Stimulated activated CD4-positive, alpha-beta T cell treated with anti-CD3 and anti-CD28 coated beads, Interleukin-12 subunit alpha, Interleukin-12 subunit beta, amount 100 ng/mL, for 24 hours (primary cell): ENCODE data around the gene SLC9A3.
"Not testable (repeated sequence)": the region's sequence is repeated elsewhere in the genome, so short reads cannot be mapped to it uniquely, and the experiment has no call there.

ENCODE experiments used
- DNase-seq, 2 experiments: peaks; one replicate each; pipeline ENCODE4 v3.0.0-alpha.2; 2020; ENCODE audit warnings: low read depth in 2 of 2

The SLC9A3 gene

DNA sequence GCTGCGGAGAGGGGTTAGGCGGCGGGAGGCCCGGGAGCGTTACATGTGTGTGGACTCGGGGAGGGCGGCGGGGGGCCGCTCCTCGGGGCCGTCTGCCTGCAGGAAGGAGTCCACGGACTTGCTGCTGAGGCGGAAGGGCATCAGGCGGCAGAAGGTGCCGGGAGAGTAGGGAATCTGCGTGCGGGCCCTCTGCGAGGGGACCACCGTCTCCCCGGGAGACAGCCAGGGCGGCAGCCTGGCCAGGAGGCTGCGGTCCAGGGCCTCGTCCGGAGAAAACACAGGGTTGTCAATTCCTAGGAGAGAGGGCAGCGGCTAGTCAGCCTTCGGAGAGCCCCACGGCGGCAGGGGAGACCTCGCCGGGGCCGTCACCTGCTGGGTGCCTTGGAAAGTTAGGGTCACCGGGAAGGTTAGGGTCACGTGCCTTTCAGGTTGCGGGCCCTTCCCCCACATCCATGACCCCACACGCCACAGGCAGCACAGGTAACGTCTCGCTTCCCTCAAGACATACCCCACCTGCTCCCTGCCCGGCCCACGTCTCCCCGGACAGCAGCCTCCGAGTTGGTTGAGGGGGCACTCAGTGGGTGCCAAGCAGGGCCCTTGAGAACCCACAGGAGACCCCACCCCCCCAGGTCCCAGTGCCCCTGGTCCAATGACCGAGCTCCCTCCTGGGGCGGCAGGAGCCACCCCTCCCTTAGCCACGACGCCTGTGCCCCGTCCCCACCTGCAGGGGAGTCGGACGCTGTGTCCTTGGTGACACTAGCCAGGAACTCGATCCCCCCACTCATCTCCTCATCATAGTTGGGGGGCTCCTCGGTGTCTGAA is 49.2 kb downstream of the SLC9A3 start:
- DNase-seq = no peak

- DNase-seq = not testable (repeated sequence)
Measured at GRCh38 chr5:474232-474839, 49.9 kb downstream of the SLC9A3 start.

- no peak for DNase-seq
Measured at GRCh38 chr5:473551-474192, 50.6 kb downstream of the SLC9A3 start.

GRCh38 chr5:472656-473550 is 51.3 kb downstream of the SLC9A3 start:
- peak; percentile 82 to 86 for DNase-seq

- peak in 1 of 2 experiments; percentile 14 for DNase-seq
Measured at GRCh38 chr5:472076-472655, 52.1 kb downstream of the SLC9A3 start.

DNA sequence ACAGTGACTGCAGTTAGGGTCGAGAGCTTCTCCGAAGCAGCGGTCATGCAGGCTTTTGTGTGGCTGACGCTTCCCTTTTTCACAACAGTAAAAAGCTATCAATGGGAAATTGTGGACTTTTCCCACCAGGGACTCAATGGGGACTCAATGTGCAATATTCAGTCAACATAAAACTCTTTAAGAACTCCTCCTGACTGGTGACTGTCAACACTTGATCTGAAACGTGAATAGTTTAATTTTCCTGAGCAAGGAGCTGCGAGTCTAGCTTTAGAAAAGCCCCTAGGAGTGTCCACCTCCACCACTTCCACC is 52.5 kb downstream of the SLC9A3 start:
- DNase-seq = no peak

DNA sequence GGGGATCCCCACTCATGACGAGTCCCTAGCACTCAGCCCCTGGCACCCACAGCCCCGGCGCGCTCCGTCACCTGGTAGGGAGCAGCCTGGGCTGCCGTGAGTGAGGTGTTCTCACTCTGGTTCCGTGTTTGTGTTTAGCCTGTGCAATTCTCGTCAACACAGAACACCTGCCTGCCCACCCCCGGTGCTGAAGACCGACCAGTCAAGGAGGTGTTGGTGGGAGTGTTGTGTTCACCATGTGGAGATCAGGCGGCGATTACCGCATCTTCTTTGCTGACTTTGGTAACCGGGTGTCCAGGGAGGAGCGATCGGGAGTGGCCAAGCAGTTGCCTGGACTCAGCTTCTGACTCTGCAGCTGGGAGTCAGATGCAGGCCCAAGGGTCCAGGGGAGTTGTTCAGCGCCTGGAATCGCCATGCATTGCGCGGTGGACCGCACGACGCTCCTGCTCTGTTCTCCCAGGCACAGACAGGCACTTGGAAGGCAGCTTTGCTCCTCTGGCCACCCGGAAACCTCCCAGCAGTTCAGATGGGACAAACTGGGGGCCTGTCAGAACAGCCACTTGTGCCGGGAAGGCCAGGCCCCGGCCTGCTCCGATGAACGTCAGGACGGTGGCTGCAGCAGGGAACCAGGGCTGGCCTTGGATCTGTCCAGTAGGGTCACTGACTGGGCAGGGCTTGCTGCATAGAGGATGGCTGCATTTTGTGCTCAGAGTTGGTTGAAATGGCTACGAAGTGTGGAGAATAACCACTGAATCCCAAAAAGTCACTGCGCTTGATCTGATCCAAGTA is 53.1 kb downstream of the SLC9A3 start:
- no peak for DNase-seq

DNA sequence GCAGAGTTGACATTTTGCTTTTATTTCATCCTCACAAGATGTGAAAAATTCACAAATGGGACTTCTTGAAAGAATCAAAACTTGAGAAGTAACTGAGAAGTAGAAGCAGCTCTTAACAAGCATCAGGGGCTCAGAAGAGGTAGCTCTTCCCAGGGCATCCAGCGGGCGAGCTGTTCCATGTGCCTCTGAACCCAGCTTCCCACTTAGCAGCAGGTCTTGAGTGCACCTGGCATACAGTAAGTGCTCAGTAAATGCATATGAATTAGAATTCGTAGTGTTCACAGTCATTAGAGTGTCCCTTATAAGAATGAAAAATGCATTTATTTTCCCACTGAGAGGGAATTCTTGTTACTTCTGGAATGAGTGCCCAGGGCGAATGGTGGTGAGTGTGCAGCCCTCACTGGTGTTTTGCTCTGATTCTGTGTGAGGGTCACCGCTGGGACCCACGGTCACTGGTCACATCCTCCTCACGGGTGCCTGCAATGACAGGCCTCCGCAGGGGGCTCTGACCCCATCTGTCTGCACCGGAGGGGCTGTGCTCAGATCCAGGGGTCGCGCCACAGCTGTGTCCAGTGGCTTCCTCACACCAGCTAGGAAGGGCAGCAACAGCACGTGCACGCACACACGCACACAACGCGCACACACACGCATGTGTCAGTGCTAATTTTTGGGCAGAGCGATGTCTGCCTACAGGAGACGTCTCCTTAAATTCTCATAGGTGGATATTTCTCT is 54.3 kb downstream of the SLC9A3 start:
- DNase-seq = no peak

DNA sequence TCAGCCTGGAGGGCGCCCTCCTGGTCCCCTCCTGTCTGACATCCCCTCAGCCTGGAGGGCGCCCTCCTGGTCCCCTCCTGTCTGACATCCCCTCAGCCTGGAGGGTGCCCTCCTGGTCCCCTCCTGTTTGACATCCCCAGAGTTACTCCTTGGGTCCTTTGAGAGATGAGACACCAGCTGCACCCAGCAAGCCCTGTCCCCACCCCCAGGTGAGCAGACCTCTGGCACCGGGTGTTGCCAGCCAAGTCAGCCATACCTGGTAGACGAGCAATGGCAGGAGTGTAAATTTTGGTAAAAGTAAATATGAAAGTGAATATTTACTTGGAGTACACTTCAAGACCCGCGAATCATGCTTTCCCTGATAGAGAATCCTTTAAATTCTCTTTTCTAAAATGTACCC is 55.8 kb downstream of the SLC9A3 start:
- no peak for DNase-seq

GRCh38 chr5:466661-467310 is 57.5 kb downstream of the SLC9A3 start:
- DNase-seq = no peak

DNA sequence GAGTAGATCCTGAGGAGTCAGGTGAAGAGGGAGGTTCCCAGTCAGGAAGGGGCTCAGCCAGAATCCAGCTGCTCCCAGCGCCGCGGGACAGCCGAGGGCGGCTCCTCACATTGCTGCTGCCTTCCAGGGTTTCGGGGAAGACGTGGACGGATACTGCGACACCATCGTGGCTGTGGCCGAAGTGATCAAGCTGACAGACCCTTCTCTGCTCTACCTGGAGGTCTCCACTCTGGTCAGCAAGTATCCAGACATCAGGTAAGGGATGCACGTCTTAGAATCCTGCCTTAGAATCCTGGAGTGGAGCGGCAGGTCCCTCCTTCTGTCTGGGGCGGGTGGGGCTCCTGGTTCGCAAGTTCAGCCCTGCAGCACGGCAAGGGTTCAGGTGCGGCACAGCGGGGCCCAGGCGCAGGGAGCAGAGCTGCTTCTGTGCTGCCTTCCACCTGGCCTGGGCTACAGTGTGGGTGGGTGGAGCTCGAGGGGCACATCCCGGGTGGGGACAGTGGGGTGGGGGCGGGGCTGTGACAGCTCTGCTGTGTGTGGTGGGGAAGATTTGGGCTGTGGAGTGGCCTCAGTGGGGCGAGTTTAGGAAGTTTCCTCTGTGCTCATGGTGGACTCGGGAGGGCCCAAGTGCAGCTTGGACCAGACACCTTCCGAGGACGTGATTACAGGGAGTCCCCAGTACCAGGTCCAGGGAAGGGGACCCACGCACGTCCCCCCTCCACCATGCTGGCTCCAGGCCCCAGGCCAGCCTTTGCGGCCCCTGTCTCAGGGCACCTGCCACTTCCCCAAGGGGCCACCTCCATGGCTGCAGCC is 58.5 kb downstream of the SLC9A3 start:
- DNase-seq = no peak

GRCh38 chr5:464843-465590 is 59.2 kb downstream of the SLC9A3 start:
- DNase-seq = no peak

- DNase-seq = no peak
Measured at GRCh38 chr5:464446-464842, 59.8 kb downstream of the SLC9A3 start.

GRCh38 chr5:463952-464351 is 60.3 kb downstream of the SLC9A3 start:
- DNase-seq = peak; percentile 50 to 58

DNA sequence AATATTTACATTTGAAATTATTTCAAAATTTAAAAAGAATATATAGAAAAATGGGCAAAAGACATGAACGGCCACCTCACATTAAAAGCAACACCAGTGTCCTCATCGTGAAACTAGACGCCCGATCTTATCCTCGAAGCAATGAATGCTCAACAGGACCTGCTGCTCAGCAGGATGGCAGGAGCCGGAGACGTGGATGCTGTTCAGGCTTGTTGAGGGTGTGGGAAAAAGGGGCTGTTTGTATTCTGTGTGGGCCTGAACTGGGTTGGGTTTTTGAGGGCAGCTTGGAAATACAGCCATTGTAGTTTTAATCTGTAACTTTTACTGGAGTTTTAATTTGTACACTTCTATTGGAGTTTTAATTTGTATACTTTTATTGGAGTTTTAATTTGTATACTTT is 60.9 kb downstream of the SLC9A3 start:
- DNase-seq = no peak

DNA sequence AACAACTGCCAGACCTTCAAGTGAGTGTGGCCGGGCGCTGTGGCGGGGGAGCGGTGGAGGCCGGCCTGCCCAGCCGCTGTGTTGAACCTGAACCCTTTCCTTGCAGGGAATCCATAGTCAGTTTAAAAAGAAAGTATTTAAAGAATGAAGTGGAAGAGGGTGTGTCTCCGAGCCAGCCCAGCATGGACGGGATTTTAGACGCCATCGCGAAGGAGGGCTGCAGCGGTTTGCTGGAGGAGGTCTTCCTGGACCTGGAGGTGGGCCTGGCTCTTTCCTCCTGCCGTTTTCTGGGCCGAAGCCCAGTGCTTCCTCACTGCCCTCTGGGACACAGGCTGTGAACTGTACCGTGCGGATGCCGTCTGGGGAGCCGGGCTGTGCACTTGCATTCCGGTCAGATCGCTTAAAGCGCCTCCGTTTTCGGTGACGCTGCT is 62.2 kb downstream of the SLC9A3 start:
- DNase-seq = no peak

DNA sequence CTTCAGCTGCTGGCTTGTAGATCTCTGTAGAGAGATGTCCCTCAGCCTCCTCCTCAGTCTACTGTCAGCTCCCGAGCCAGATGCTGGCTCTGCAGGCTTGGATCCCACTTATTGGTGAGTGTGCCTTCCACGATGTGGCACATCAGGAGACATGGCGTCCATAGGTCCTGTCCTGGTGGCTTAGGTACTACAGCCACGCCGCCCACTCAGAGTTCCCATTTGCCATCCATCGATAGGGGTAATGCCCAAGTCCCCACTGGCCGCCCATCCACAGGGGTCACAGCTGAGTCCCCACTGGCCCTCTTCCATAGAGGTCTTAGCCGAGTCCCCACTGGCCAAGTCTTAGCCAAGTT is 64.0 kb downstream of the SLC9A3 start:
- DNase-seq = no peak
